Epithelial cell of esophagus (primary cell): ENCODE results near the gene NTNG1.

Source experiments
- DNase-seq: peaks from one replicate; pipeline ENCODE4 v3.0.0; 2010; ENCODE audit warnings: low read depth
- H3K4me3 ChIP-seq: 2 replicates; pipeline ENCODE4 v1.5.1; 2011; ENCODE audit warnings: mild to moderate bottlenecking, low read length, control low read depth
- CTCF ChIP-seq: IDR thresholded peaks from 2 replicates; pipeline ENCODE4 v1.5.1; 2011; ENCODE audit warnings: low read depth, mild to moderate bottlenecking, low read length, control low read depth, inconsistent platforms; ENCODE audit not compliant: insufficient read depth; ENCODE audit errors: missing control alignments

The NTNG1 gene

GRCh38 chr1:107479865-107480350 is 339.1 kb downstream of the NTNG1 start:
- H3K4me3 ChIP-seq: no peak overlapping the region
- DNase-seq: no peak
- TF ChIP-seq CTCF: no peak

GRCh38 chr1:107480548-107481415 is 339.9 kb downstream of the NTNG1 start:
- no peak for DNase-seq
- TF ChIP-seq CTCF: no peak
- no peak overlapping the region for H3K4me3 ChIP-seq

GRCh38 chr1:107481756-107482384 is 341.0 kb downstream of the NTNG1 start:
- H3K4me3 ChIP-seq: no peak overlapping the region
- no peak for DNase-seq
- TF ChIP-seq CTCF: no peak

- DNase-seq: no peak
- H3K4me3 ChIP-seq: no peak overlapping the region
- TF ChIP-seq CTCF: no peak
Measured at GRCh38 chr1:107483949-107484348, 343.1 kb downstream of the NTNG1 start.

- H3K4me3 ChIP-seq: no peak overlapping the region
- no peak for TF ChIP-seq CTCF
- DNase-seq: peak; percentile 27
Measured at GRCh38 chr1:107486349-107486748, 345.5 kb downstream of the NTNG1 start.

GRCh38 chr1:107487506-107487905 is 346.7 kb downstream of the NTNG1 start:
- no peak for DNase-seq
- TF ChIP-seq CTCF: no peak
- H3K4me3 ChIP-seq: no peak overlapping the region
